ENCODE data around the gene ASTN1.

- TF ChIP-seq CTCF (conservative IDR thresholded peaks at IDR 0.05; ENCODE audit: low read length): no peak
- TF ChIP-seq EZH2phosphoT487 (IDR thresholded peaks at IDR 0.05; ENCODE audit: borderline replicate concordance, low read depth, low read length): no peak
These were observed 34.0 kb downstream of the ASTN1 start for GRCh38 chr1:177130451-177130945.

Measured in OCI-LY7 (cell line).